ENCODE measurements around the gene AICDA.
"Not testable (repeated sequence)": the region's sequence is repeated elsewhere in the genome, so short reads cannot be mapped to it uniquely, and the experiment has no call there.

DNA sequence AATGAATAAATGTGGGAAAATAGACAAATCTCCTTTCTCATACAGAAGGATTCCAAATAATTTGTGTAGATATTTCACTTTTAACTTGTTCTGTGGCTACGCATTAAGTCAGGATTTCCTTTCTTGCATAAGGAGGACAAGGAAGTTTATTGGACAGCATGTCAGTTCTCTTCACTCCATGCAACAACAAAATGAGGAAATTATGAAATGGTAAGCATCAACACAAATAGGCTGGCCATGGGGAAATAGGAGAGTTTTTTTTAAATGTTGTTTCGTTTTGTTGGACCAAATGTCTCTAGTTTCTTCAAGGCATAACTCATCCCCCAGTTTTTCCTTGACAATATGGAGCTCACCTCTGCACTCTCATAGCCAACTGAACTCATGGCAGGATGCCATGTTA is 46.6 kb downstream of the AICDA start:
- not testable (repeated sequence) for TF ChIP-seq ARNTL (CRISPR knock-in tag; IDR thresholded peaks at IDR 0.05; ENCODE audit: borderline replicate concordance, low read depth); RARB (CRISPR knock-in tag; IDR thresholded peaks at IDR 0.05); CSDC2 (CRISPR knock-in tag; IDR thresholded peaks at IDR 0.05); ESRRG (CRISPR knock-in tag; IDR thresholded peaks at IDR 0.05); SNAI2 (CRISPR knock-in tag; IDR thresholded peaks at IDR 0.05); ZNF565 (CRISPR knock-in tag; conservative IDR thresholded peaks at IDR 0.05; ENCODE audit: low read depth); GLIS3 (CRISPR knock-in tag; IDR thresholded peaks at IDR 0.05); ZNF70 (CRISPR knock-in tag; IDR thresholded peaks at IDR 0.05)
- TF ChIP-seq, protein P1, sequence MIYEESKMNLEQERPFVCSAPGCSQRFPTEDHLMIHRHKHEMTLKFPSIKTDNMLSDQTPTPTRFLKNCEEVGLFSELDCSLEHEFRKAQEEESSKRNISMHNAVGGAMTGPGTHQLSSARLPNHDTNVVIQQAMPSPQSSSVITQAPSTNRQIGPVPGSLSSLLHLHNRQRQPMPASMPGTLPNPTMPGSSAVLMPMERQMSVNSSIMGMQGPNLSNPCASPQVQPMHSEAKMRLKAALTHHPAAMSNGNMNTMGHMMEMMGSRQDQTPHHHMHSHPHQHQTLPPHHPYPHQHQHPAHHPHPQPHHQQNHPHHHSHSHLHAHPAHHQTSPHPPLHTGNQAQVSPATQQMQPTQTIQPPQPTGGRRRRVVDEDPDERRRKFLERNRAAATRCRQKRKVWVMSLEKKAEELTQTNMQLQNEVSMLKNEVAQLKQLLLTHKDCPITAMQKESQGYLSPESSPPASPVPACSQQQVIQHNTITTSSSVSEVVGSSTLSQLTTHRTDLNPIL (CRISPR knock-in tag; IDR thresholded peaks at IDR 0.05; ENCODE audit: low read depth): not testable (repeated sequence)
